ENCODE results near the gene DNAH3.

The DNAH3 gene

DNA sequence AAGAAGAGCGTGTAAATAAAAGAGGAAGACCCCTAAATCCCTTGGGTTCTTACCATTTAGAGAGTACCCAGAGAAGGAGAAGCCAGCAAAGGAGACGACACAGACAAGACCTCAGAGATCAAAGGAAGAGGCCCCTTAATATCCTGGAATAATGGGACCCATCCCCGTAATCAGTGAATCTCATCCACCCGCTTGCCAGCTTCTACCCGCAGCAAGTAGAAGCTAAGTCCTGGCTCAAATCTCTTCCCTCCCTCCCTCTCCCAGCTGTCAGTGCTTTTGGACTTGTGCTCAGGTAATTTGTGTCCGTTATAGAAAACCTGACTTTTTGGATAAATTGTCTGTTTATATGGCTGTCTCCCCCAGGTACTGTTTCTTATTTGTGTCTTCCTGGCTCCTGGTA is 248.2 kb downstream of the DNAH3 start:
- no peak for DNase-seq

DNA sequence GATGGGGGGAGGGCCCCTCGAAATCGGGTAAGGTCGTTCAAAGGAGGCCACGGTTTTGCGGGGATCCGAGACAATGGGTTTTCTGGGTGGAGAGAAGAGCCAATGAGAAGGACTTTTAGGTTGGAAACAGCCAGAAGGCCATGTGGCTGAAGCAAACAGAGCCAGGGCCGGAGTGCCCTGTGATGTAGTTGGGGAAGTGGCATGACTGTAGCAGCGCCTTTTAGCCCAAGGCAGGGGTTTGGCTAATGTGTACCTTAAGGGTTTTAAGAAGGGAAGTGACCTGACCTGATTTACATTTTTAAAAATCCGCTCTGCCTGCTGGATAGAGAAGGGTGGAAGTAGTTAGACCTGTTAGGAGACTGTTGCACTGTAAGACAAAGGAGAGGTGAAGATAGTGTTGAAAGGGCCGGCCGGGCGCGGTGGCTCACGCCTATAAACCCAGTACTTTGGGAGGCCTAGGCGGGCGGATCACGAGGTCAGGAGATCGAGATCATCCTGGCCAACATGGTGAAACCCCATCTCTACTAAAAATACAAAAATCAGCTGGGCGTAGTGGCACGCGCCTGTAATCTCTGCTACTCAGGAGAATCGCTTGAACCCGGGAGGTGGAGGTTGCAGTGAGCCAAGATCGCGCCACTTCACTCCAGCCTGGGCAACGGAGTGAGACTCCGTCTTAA is 249.1 kb downstream of the DNAH3 start:
- DNase-seq: no peak

DNA sequence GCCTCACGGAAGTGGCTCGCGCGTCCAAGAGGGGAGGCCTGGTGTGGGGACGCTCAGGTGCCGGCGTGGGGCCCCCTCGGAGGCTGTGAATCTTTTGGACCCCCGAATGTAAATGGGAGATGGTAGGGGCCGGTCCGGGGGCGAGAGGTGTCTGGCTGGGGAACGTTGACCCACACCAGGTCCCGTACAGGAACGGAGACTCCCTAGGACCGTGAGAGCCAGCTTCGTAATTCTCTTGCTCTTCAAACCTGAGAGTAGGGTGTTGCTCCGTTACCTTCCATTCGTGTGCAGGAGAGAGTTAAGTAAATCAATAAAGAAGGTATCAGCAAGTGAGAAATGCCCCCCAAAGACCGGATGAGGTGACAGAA is 249.6 kb downstream of the DNAH3 start:
- no peak for DNase-seq

DNA sequence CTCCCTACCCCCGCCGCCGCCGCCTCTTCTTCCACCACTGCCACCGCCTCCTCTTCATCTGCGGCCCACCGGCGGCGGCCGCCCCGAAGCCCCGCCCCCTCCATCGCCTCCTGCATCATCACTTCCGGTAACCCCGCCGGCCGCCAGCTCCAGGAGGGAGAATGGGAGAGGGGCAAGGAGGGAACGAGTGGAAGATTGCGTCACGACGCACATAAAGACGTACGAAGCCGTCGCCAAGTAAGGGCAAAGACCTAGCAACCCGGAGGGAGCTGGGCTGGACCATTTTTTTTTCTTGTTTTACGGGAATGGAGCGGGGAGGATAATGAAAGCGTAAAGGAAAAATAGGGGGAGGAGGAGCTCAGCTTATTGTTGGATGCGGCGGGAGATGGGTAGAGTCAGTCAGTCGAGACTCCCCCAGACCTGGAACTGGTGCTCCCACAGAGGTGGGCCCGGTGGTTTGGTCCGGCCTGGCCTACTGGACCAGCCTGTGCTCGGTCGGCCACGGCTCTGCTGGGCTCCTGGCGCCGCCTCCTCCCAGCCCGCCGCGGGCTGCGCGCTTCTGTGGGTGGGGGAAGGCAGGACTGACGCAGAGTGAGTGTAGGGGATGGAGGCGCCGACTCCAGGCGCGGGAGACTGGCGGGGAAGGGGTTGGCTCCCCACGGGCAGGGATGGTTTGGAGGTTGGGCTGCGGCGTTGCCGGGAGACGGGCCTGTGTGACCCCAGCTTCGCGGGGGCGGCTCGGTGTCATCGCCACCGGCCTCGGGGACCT is 250.2 kb downstream of the DNAH3 start, which contains the start of the genes DCUN1D3 and LYRM1:
Gene DCUN1D3 (minus strand): TSS at position 60 of the 769 bp plus-strand sequence. CDS start 37,820 bp downstream, outside the sequence.
Gene LYRM1 (plus strand): TSS at position 473 of the 769 bp plus-strand sequence. CDS start 14,785 bp downstream, outside the sequence.
- DNase-seq: peak; percentile 93

DNA sequence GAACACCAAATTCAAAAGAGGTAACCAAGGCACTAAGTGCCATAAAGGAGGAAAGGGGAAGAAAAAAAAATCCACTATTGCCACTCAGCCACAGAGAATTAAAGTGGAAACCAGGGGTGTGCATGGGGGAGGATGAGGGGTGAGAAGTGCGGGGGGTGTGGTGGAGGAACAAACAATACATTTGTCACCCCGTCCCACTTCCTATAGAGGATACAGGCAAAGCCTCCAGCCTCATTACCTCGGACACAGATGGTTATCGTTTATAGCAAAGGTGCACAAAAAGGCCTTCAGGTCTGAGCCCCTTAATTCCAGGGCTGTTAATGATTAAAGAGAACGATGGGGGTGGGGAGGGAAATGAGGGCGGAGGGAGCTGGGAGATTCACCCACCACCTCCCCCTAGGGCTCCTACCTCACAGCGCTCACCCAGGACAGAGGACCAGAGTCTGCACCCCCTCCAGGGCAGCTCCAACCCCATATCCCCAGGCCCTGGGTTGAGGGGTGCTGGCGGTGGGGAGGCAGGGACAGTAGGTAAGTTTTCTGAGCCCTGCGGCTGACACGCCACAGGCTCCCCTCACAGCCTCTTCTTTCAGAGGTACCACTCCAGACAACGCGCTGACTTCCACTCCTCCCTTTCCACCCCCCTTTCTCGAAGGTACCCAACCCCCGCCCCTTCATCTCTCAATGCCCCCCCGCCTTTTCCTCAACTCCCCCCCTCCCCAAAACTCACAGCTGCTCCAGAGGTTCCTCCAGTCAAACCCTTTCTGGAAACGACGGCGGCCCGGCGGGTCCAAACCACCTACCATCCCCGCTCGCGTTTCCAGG is 251.0 kb downstream of the DNAH3 start:
- no peak for DNase-seq

DNA sequence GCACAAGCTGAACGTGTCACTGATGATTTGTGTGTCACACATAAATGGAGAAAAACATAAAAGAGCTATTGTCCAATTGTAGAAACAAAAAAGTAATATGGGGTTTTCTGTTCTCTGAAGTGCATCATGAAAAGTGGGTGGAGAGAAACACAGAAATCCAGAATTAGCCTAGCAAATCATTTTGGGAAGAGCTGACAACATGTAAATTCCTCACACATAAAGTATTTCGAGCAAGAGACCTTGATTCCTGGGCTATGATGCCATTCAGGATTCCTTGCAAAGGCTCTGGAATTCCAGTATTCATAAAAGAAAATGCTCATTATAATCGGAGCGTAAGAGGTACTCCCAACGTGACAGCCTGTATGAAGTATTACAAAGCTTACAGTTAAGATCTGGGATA is 251.6 kb downstream of the DNAH3 start:
- no peak for DNase-seq

DNA sequence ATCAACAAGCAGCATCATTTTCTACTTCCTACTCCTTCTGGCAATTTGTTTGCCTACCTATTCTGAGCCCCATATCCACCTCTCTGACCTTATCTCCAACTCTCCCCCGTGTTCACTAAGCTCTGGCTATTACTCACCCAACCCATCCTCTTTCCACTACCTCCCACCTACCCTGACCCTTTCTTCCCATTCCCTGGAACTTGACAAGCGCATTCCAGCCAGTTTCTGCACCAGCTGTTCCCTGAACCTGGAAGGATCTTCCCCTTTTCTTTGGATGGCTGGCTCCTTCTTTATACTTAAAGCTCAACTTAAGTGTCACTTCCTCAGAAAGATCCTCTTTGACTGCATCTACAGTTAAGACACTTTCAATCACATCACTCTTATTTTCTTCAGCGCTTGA is 252.7 kb downstream of the DNAH3 start:
- no peak for DNase-seq

DNA sequence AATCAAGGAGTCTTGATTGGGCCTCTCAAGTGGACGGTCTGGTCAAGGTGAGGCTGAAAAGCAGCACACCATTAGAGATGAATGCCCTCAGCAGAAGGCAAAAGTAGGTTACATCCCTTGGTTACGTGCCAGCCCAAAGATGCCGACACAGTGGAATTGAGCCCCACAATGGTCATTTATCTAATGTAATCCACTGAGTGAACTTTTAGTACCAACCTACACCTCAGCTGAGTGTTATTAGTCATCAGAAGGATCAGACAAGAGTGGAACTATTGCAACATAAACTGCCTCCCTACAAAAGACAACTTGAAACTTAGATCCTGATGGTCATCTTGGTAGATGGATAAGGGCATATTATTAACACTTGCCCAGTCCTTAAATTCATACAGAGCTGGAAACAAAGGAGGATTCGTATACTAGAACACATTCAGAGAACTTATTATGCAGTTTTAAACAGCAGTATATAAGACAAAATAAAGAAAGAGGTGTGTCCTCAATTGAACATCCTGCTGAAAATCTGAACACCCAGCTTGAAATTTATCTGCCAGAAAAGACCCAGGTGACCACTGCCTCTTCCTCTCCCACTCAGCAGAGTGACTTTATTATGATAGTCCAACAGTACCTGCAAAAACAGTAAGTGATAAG is 253.3 kb downstream of the DNAH3 start:
- no peak for DNase-seq

DNA sequence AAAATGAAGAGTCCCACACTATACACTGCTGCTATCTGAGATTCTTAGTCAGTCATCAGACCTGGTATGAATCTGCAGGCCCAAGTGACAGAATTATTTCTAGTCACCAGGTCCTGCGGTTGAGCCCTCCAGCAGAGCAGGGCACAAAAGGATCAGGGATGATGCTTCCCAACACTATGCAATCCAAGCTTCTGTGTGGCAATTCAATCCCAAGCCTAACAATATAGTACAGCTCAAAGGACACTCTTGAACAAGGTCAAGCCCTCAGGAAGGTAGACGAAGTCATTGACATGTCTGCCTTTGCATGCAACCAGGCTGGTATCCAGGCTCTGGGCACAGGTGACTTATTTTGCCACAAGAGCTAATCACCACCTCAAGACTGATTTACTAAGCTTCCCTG is 256.3 kb downstream of the DNAH3 start:
- no peak for DNase-seq

DNA sequence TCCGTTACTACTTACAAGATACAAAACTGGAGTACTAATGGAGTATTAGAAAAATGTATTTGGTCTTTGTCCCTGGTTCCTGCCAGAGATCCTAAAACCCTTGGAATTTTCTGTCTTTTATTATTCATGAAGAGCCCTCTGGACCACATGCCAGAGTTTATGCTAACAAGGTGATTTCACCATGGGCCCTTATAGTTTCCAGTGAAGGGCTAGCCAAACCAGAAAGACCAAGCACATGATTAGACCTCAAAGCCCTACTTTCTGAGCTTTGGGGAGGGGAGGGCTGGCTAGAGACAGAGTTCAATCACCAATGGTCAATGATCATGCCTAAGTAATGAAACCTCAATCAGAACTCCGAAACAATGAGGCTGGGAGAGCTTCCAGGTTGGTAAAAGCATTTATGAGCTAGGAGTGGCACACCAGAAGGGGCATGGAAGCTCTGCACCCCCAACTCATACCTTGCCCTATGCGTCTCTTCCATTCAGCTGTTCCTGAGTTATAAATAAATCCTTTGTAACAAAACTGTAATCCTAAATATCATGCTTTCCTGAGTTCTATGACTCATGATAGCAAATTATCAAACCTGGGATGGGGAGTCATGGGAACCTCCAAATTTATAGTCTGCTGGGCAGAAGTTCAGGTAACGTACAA is 260.9 kb downstream of the DNAH3 start:
- DNase-seq: no peak

DNA sequence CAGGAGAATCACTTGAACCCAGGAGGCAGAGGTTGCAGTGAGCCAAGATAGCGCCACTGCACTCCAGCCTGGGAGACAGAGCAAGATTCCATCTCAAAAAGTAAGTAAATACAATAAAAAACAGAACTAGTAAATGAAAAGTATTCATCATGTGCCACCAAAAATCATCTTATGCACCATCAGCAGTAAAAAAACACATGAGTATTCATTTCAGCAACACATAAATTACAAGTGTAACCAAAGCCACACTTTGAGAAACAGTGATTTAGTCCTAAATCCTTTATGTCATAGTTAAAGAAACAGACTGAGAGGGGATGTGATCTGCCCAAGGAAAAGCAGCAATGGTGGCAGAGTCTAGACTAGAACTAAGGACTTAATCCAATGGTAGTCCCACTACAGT is 263.4 kb downstream of the DNAH3 start:
- no peak for DNase-seq

DNA sequence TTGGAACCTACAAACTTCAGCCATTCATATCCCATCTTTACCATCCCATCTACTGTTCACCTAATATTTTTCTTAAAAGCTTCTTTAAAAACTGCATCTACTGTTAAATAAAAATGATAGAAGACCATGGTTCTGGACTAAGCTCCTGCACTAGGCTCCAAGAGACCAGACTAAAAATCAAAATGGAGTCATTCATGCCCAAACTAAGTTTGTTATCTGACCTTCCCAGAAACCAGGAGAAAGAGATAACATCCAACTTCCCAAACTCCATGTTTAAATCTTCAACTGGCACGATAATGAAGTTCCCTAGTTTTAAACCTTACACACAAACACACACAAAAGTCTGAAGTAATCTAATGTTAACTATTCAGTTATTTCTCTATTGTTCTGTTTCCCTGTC is 264.3 kb downstream of the DNAH3 start:
- no peak for DNase-seq

DNA sequence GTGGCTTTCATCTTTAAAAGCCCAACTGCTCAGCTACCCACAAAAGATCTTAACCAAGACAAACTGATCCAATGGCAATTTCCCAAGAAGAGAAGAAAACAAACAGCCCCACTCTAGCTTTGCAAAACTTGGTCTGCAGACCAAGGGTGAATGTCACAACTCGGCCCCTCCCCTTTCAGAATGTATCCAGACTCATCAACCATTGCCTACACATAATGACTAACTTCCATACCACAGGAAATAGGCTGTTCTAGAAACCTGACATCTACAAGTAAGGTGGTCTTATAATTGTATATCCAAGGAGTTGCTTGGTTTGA is 266.4 kb downstream of the DNAH3 start:
- no peak for DNase-seq

DNA sequence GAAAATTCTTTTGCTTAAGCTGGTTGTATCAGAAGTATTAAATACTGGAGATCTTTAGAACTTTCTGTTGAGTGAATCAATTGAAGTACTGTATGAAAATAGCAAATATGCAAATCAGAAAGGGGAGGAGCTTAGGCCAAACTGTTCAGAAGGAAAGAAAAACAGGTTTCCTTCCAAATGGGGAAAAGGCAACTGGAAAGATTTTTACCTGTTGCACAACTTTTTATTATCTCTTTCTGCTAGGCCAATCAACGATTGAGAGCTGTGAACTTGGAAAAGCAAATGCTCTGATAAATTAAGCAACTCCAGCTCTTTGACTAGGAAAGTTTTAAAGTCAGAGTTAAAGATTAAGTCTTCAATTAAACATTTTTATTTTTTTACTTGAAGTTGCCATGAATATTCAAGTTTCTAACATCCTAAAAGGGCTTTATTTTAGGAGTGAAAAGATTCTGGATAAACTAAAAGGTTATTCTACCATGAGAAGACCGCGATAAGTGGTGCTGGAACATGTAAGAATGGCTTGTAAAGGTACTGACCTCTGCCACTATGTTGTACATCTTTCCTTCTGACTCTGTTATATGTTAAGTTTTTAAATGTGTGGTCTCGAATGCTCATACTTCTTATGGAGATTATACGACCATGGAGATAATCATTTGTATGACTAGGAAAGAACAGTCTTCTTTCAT is 266.9 kb downstream of the DNAH3 start:
- DNase-seq: no peak
